HCT116 (cell line): Measurements from ENCODE around the gene GALNT7. TPM values are rescaled to one million over a fixed set of nuclear protein-coding genes. Genes with fewer than 3 reads are reported as not detected.

ENCODE experiments used
- ATAC-seq: fragments of 200-7000 bp; cut with Tn5 transposase; 2 replicates; pipeline ENCODE4 v1.9.1; 2020; ENCODE audit warnings: mild to moderate bottlenecking, moderate library complexity
- BruUV-seq: library from RNA; stranded (reverse); fragments of 400-500 nt; replicated peaks from 2 replicates; lab custom pipeline; 2021; lab: Mats Ljungman, UMichigan
- CTCF ChIA-PET: fragments of 300-600 bp; sonication (Branson Sonifier 250); formaldehyde crosslinking; loops from one replicate; lab custom pipeline; 2021; ENCODE audit warnings: antibody characterized with exemption; lab: Charles Lee
- POLR2A ChIA-PET: fragments of 300-600, 350-600 bp; sonication (Branson Sonifier 250); formaldehyde crosslinking; loops from one replicate; lab custom pipeline; 2021; ENCODE audit warnings: antibody characterized with exemption; lab: Charles Lee
- RAD21 ChIA-PET, 2 experiments: fragments of 300-600 bp; sonication (Branson Sonifier 250); formaldehyde crosslinking; loops; one replicate each; lab custom pipeline; 2023; ENCODE audit warnings: low total read pairs in 2 of 2; ENCODE audit not compliant: uncharacterized antibody in 2 of 2, unreplicated experiment in 2 of 2, low non-redundant PET in 1 of 2; lab: Charles Lee
- DNase-seq: peaks from one replicate; pipeline ENCODE4 v3.0.0-alpha.2; 2010; ENCODE audit warnings: low read depth, low spot score
- H2AFZ ChIP-seq: fragments of 200-600 bp; shearing (Covaris generic), sonication (generic); 2 replicates; pipeline ENCODE4 v1.6.1; 2017; ENCODE audit warnings: low read depth, mixed run types, mixed read lengths, antibody characterized with exemption, low read length; ENCODE audit not compliant: poor library complexity, severe bottlenecking
- H3K27ac ChIP-seq: 2 replicates; pipeline ENCODE4 v1.5.1; 2012; ENCODE audit warnings: low read depth, low read length
- H3K27me3 ChIP-seq: fragments of 200-600 bp; sonication (generic); 2 replicates; pipeline ENCODE4 v1.6.1; 2016; ENCODE audit warnings: mixed run types, low read length, mixed read lengths; ENCODE audit not compliant: insufficient read depth
- H3K36me3 ChIP-seq, 2 experiments: fragments of 200-500 bp in 1 of 2; fragments of 200-600 bp in 1 of 2; sonication (Bioruptor generic) in 1 of 2; sonication (generic) in 1 of 2; 2 replicates each; pipeline versions ENCODE4 v1.5.1 to v1.6.1; 2014 to 2016; ENCODE audit warnings: low read length in 2 of 2, inconsistent platforms in 1 of 2, mixed read lengths in 1 of 2, mixed run types in 1 of 2; ENCODE audit not compliant: insufficient read depth in 2 of 2, control insufficient read depth in 1 of 2
- H3K4me1 ChIP-seq, 2 experiments: fragments of 200-600 bp in 1 of 2; sonication (generic) in 1 of 2; 2 replicates each; pipeline versions ENCODE4 v1.5.1 to v1.6.1; 2012 to 2017; ENCODE audit warnings: low read length in 2 of 2, inconsistent platforms in 1 of 2, mild to moderate bottlenecking in 1 of 2, mixed read lengths in 1 of 2, mixed run types in 1 of 2, moderate library complexity in 1 of 2; ENCODE audit not compliant: insufficient read depth in 2 of 2, control insufficient read depth in 1 of 2
- H3K4me2 ChIP-seq: fragments of 200-600 bp; sonication (generic); 2 replicates; pipeline ENCODE4 v1.6.1; 2017; ENCODE audit warnings: mixed run types, low read length, mixed read lengths
- H3K4me3 ChIP-seq, 2 experiments: fragments of 200-600 bp in 1 of 2; sonication (generic) in 1 of 2; replicated peaks in 1 of 2; 2 replicates each; pipeline ENCODE4 v1.5.1; 2011 to 2016; ENCODE audit warnings: low read length in 2 of 2, control low read depth in 1 of 2, low read depth in 1 of 2, mild to moderate bottlenecking in 1 of 2, mixed read lengths in 1 of 2, mixed run types in 1 of 2
- H3K79me2 ChIP-seq: fragments of 200-600 bp; sonication (generic); 2 replicates; pipeline ENCODE4 v1.6.1; 2017; ENCODE audit warnings: mild to moderate bottlenecking, mixed run types, low read length, moderate library complexity, mixed read lengths; ENCODE audit not compliant: insufficient read depth
- H3K9ac ChIP-seq: fragments of 200-600 bp; sonication (generic); 2 replicates; pipeline ENCODE4 v1.6.1; 2016; ENCODE audit warnings: low read length, mixed read lengths
- H3K9me2 ChIP-seq: fragments of 200-600 bp; sonication (generic), shearing (Covaris generic); 2 replicates; pipeline ENCODE4 v1.6.1; 2017; ENCODE audit warnings: mixed run types, mild to moderate bottlenecking, moderate library complexity; ENCODE audit not compliant: insufficient read depth
- H3K9me3 ChIP-seq, 2 experiments: fragments of 200-500 bp in 1 of 2; fragments of 200-600 bp in 1 of 2; sonication (Bioruptor generic) in 1 of 2; sonication (generic) in 1 of 2; 2 replicates each; pipeline ENCODE4 v1.6.1; 2014 to 2017; ENCODE audit warnings: low read length in 2 of 2, mixed read lengths in 2 of 2, inconsistent platforms in 1 of 2, low read depth in 1 of 2, mild to moderate bottlenecking in 1 of 2, mixed run types in 1 of 2, moderate library complexity in 1 of 2; ENCODE audit not compliant: control insufficient read depth in 1 of 2, insufficient read depth in 1 of 2
- H4K20me1 ChIP-seq: fragments of 200-600 bp; sonication (generic), shearing (Covaris generic); 2 replicates; pipeline ENCODE4 v1.6.1; 2017; ENCODE audit warnings: mixed run types, mild to moderate bottlenecking, moderate library complexity; ENCODE audit not compliant: insufficient read depth
- CBX3 ChIP-seq: IDR thresholded peaks from 2 replicates; pipeline ENCODE4 v1.6.1; 2012; ENCODE audit warnings: low read depth
- EGR1 ChIP-seq: IDR thresholded peaks from 2 replicates; pipeline ENCODE4 v1.6.1; 2012; ENCODE audit warnings: low read depth
- ELF1 ChIP-seq: IDR thresholded peaks from 2 replicates; pipeline ENCODE4 v1.6.1; 2012; ENCODE audit warnings: low read depth, borderline replicate concordance
- EZH2 ChIP-seq: fragments of 200-600 bp; sonication (generic); IDR thresholded peaks from 2 replicates; pipeline ENCODE4 v1.6.1; 2017; ENCODE audit warnings: antibody characterized with exemption, mixed run types
- EZH2phosphoT487 ChIP-seq: fragments of 200-600 bp; IDR thresholded peaks from 2 replicates; pipeline ENCODE4 v1.6.1; 2018; ENCODE audit warnings: antibody characterized with exemption, borderline replicate concordance
- POLR2A ChIP-seq: IDR thresholded peaks from 2 replicates; pipeline ENCODE4 v1.7.0; 2011; ENCODE audit warnings: borderline replicate concordance; ENCODE audit not compliant: insufficient read depth, insufficient read length; ENCODE audit errors: extremely low read depth
- RAD21 ChIP-seq: IDR thresholded peaks from 2 replicates; pipeline ENCODE4 v1.6.1; 2012; ENCODE audit warnings: low read depth, mild to moderate bottlenecking
- SIN3A ChIP-seq: IDR thresholded peaks from 2 replicates; pipeline ENCODE4 v1.6.1; 2012; ENCODE audit warnings: low read depth
- SRF ChIP-seq: IDR thresholded peaks from 2 replicates; pipeline ENCODE4 v1.6.1; 2012; ENCODE audit warnings: low read depth
- TCF7L2 ChIP-seq: IDR thresholded peaks from 2 replicates; pipeline ENCODE4 v1.7.0; 2011; ENCODE audit warnings: borderline replicate concordance, inconsistent platforms; ENCODE audit not compliant: insufficient read depth, insufficient read length; ENCODE audit errors: extremely low read depth
- YY1 ChIP-seq: IDR thresholded peaks from 2 replicates; pipeline ENCODE4 v1.6.1; 2011; ENCODE audit warnings: low read length, low read depth, moderate library complexity, mild to moderate bottlenecking; ENCODE audit not compliant: insufficient replicate concordance; ENCODE audit errors: extremely low read depth
- ZFX ChIP-seq: fragments of 450-650 bp; IDR thresholded peaks from 2 replicates; pipeline ENCODE4 v1.6.1; 2017
- ZNF274 ChIP-seq: fragments of 200-500 bp; sonication (Bioruptor generic); IDR thresholded peaks from 2 replicates; pipeline ENCODE4 v1.6.1; 2014; ENCODE audit warnings: mild to moderate bottlenecking, low read depth, low read length, inconsistent platforms
- intact Hi-C: fragments of 100-400 bp; cut with micrococcal nuclease; formaldehyde crosslinking; loops from 2 replicates; pipeline ENCODE4 v1.10.0; 2022
- total RNA-seq: library from RNA; stranded (reverse); gene quantifications from one replicate; pipeline ENCODE4 v1.2.1, GENCODE V29; 2021; ENCODE audit not compliant: unreplicated experiment
- TF ChIP-seq, protein P1 (sequence below): IDR thresholded peaks from 2 replicates; pipeline ENCODE4 v1.6.1; 2012
- TF ChIP-seq, protein P2 (sequence below), 3 experiments: fragments of 200-600 bp in 1 of 3; sonication (generic) in 1 of 3; IDR thresholded peaks in 2 of 3; conservative IDR thresholded peaks in 1 of 3; 2 replicates each; pipeline ENCODE4 v1.5.1; 2012 to 2017; ENCODE audit warnings: low read depth in 2 of 3, low read length in 2 of 3, antibody characterized with exemption in 1 of 3, borderline replicate concordance in 1 of 3, control low read depth in 1 of 3, mild to moderate bottlenecking in 1 of 3, mixed read lengths in 1 of 3, mixed run types in 1 of 3, moderate library complexity in 1 of 3; ENCODE audit not compliant: insufficient read depth in 1 of 3
- TF ChIP-seq, protein P3 (sequence below): IDR thresholded peaks from 2 replicates; pipeline ENCODE4 v1.6.1; 2011; ENCODE audit warnings: mild to moderate bottlenecking, low read length, moderate library complexity; ENCODE audit not compliant: insufficient replicate concordance; ENCODE audit errors: extremely low read depth
- TF ChIP-seq, protein P4 (sequence below): IDR thresholded peaks from 2 replicates; pipeline ENCODE4 v1.6.1; 2012
- TF ChIP-seq, protein P5 (sequence below): IDR thresholded peaks from 2 replicates; pipeline ENCODE4 v1.6.1; 2012; ENCODE audit warnings: low read depth

The GALNT7 gene
- total RNA-seq, 1 experiment from 2014 or later = 21.3 TPM

DNA sequence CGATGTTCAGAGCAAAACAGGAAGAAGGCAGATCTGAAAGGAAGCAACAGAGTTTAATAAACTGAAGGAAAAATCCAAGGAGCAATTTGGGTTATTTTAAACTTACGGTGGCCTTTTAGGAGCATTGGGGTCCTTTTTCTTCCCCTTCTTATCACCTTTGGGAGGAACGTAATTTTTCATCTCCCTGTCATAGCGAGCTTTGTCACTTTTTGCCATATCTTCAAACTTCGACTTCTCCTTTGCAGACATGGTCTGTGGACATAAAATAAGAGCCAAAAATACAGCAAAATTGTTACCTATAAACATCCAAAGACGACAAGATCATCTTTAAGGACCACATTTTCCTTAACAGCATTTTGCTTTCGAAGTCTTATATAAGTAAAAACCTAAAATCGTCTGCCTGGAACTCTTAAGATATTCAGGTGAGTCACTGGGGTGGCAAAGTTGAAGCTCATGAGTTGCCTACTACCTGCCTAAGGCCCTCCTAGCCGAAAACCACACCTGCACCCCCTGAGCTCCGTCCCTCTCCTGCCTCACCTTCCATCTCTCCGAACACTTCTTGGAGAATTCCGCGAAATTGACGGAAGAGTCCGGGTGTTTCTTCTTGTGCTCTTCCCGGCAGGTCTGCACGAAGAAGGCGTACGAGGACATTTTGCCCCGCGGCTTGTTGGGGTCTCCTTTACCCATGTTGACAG, 164.5 kb downstream of the GALNT7 start:
- Histone ChIP-seq H3K4me1 (peaks cover 10 to 26% of the 10 kb centered on the region in 2 experiments; a peak in 3 of 4 replicates), H3K9me2 (no peaks in the 10 kb centered on the region), H3K4me2 (peak overlapping the region; percentile 92), H3K79me2 (peaks cover 39% of the 10 kb centered on the region), H2AFZ (no peak overlapping the region), H3K36me3 (peaks cover 12 to 38% of the 10 kb centered on the region in 2 experiments; a peak in 3 of 4 replicates), H3K4me3 (peak overlapping the region; percentile 93 to 95), H4K20me1 (no peaks in the 10 kb centered on the region), H3K27me3 (no peaks in the 10 kb centered on the region), H3K9ac (peak overlapping the region; percentile 100), H3K27ac (peak overlapping the region; percentile 96), H3K9me3 (no peaks in the 10 kb centered on the region)
- no peak for DNase-seq
- intact Hi-C loops = no loop called here
- CTCF ChIA-PET = no interaction called here
- no TSS peak for BruUV-seq
- RAD21 ChIA-PET = no interaction called here
- no peak for ATAC-seq
- POLR2A ChIA-PET = interaction anchor here (0.8 to 4.9 kb wide), 2 partner anchors 34 to 37 kb away, joined by 3 to 54 read pairs; partner anchors contain the start of gene SAP30
- TF ChIP-seq ZFX = no peak
- TF ChIP-seq, protein P1, sequence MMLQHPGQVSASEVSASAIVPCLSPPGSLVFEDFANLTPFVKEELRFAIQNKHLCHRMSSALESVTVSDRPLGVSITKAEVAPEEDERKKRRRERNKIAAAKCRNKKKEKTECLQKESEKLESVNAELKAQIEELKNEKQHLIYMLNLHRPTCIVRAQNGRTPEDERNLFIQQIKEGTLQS = no peak
- no peak for TF ChIP-seq ELF1
- no peak for TF ChIP-seq POLR2A
- TF ChIP-seq, protein P2, sequence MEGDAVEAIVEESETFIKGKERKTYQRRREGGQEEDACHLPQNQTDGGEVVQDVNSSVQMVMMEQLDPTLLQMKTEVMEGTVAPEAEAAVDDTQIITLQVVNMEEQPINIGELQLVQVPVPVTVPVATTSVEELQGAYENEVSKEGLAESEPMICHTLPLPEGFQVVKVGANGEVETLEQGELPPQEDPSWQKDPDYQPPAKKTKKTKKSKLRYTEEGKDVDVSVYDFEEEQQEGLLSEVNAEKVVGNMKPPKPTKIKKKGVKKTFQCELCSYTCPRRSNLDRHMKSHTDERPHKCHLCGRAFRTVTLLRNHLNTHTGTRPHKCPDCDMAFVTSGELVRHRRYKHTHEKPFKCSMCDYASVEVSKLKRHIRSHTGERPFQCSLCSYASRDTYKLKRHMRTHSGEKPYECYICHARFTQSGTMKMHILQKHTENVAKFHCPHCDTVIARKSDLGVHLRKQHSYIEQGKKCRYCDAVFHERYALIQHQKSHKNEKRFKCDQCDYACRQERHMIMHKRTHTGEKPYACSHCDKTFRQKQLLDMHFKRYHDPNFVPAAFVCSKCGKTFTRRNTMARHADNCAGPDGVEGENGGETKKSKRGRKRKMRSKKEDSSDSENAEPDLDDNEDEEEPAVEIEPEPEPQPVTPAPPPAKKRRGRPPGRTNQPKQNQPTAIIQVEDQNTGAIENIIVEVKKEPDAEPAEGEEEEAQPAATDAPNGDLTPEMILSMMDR (IDR thresholded peaks at IDR 0.05 in 2 of 3, conservative IDR thresholded peaks at IDR 0.05 in 1 of 3; ENCODE audit: borderline replicate concordance in 1 of 3, insufficient read depth in 1 of 3, low read depth in 2 of 3, low read length in 2 of 3) = no peak
- no peak for TF ChIP-seq SIN3A
- no peak for TF ChIP-seq RAD21
- no peak for TF ChIP-seq EGR1
- TF ChIP-seq, protein P3, sequence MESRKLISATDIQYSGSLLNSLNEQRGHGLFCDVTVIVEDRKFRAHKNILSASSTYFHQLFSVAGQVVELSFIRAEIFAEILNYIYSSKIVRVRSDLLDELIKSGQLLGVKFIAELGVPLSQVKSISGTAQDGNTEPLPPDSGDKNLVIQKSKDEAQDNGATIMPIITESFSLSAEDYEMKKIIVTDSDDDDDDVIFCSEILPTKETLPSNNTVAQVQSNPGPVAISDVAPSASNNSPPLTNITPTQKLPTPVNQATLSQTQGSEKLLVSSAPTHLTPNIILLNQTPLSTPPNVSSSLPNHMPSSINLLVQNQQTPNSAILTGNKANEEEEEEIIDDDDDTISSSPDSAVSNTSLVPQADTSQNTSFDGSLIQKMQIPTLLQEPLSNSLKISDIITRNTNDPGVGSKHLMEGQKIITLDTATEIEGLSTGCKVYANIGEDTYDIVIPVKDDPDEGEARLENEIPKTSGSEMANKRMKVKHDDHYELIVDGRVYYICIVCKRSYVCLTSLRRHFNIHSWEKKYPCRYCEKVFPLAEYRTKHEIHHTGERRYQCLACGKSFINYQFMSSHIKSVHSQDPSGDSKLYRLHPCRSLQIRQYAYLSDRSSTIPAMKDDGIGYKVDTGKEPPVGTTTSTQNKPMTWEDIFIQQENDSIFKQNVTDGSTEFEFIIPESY = no peak
- TF ChIP-seq TCF7L2 = no peak
- no peak for TF ChIP-seq YY1
- no peak for TF ChIP-seq ZNF274
- TF ChIP-seq, protein P4, sequence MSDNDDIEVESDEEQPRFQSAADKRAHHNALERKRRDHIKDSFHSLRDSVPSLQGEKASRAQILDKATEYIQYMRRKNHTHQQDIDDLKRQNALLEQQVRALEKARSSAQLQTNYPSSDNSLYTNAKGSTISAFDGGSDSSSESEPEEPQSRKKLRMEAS = no peak
- TF ChIP-seq, protein P5, sequence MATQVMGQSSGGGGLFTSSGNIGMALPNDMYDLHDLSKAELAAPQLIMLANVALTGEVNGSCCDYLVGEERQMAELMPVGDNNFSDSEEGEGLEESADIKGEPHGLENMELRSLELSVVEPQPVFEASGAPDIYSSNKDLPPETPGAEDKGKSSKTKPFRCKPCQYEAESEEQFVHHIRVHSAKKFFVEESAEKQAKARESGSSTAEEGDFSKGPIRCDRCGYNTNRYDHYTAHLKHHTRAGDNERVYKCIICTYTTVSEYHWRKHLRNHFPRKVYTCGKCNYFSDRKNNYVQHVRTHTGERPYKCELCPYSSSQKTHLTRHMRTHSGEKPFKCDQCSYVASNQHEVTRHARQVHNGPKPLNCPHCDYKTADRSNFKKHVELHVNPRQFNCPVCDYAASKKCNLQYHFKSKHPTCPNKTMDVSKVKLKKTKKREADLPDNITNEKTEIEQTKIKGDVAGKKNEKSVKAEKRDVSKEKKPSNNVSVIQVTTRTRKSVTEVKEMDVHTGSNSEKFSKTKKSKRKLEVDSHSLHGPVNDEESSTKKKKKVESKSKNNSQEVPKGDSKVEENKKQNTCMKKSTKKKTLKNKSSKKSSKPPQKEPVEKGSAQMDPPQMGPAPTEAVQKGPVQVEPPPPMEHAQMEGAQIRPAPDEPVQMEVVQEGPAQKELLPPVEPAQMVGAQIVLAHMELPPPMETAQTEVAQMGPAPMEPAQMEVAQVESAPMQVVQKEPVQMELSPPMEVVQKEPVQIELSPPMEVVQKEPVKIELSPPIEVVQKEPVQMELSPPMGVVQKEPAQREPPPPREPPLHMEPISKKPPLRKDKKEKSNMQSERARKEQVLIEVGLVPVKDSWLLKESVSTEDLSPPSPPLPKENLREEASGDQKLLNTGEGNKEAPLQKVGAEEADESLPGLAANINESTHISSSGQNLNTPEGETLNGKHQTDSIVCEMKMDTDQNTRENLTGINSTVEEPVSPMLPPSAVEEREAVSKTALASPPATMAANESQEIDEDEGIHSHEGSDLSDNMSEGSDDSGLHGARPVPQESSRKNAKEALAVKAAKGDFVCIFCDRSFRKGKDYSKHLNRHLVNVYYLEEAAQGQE = no peak
- no peak for TF ChIP-seq SRF
- TF ChIP-seq EZH2phosphoT487 = no peak
- TF ChIP-seq EZH2 = no peak
- no peak for TF ChIP-seq CBX3
